HepG2 (cell line): ENCODE data around the gene AEN. TPM values are rescaled to one million over a fixed set of nuclear protein-coding genes. Genes with fewer than 3 reads are reported as not detected.

Source experiments
- GMEB1 ChIP-seq: sonication (generic); formaldehyde crosslinking; IDR thresholded peaks from 2 replicates; pipeline ENCODE4 v1.5.1; 2020; ENCODE audit warnings: missing genetic modification reagents, mild to moderate bottlenecking, borderline replicate concordance
- RAD51 ChIP-seq: fragments of 450-650 bp; IDR thresholded peaks from 2 replicates; pipeline ENCODE4 v1.6.1; 2016; ENCODE audit warnings: borderline replicate concordance
- RBAK ChIP-seq: sonication (generic); formaldehyde crosslinking; IDR thresholded peaks from 2 replicates; pipeline ENCODE4 v1.5.1; 2020; ENCODE audit warnings: mild to moderate bottlenecking, missing genetic modification reagents
- THYN1 ChIP-seq: sonication (generic); formaldehyde crosslinking; IDR thresholded peaks from 2 replicates; pipeline ENCODE4 v1.8.1; 2023; ENCODE audit warnings: low read depth, mild to moderate bottlenecking, moderate library complexity, missing genetic modification reagents, borderline replicate concordance
- ZBTB38 ChIP-seq: sonication (generic); formaldehyde crosslinking; IDR thresholded peaks from 2 replicates; pipeline ENCODE4 v1.5.1; 2020; ENCODE audit warnings: mild to moderate bottlenecking, missing genetic modification reagents
- ZNF256 ChIP-seq: sonication (generic); formaldehyde crosslinking; conservative IDR thresholded peaks from 2 replicates; pipeline ENCODE4 v1.4.0; 2020; ENCODE audit warnings: missing genetic modification reagents
- ZNF704 ChIP-seq: sonication (generic); formaldehyde crosslinking; IDR thresholded peaks from 2 replicates; pipeline ENCODE4 v1.8.1; 2023; ENCODE audit warnings: mild to moderate bottlenecking, inconsistent platforms, moderate library complexity, missing genetic modification reagents, borderline replicate concordance
- polyA plus RNA-seq, 8 experiments: library from polyadenylated mRNA; depleted of rRNA in 3 of 8; stranded (reverse) in 7 of 8; unstranded in 1 of 8; fragments of >200 nt; fragmentation: Illumina TruSeq in 4 of 8; extraction: Trizol in 4 of 8; gene quantifications; 2 replicates each; pipeline versions ENCODE4 v1.2.1 to v1.2.3, GENCODE V29; 2011 to 2016; ENCODE audit warnings: low read depth in 4 of 8, missing spikeins in 1 of 8, mixed read lengths in 1 of 8; ENCODE audit not compliant: insufficient read depth in 1 of 8
- total RNA-seq, 5 experiments: library from RNA; depleted of rRNA; stranded (reverse); fragments of >200 nt; fragmentation: Illumina TruSeq; extraction: Trizol; gene quantifications; 2 replicates each; pipeline ENCODE4 v1.2.3, GENCODE V29; 2016; ENCODE audit warnings: low read depth in 1 of 5
- TF ChIP-seq, protein P1 (sequence below), 2 experiments: fragments of 450-650 bp in 1 of 2; sonication (generic) in 1 of 2; formaldehyde crosslinking in 1 of 2; IDR thresholded peaks; 2 replicates each; pipeline versions ENCODE4 v1.6.1 to v1.8.0; 2016 to 2022; ENCODE audit warnings: antibody characterized with exemption in 1 of 2, mild to moderate bottlenecking in 1 of 2, missing genetic modification reagents in 1 of 2
- TF ChIP-seq, protein P2 (sequence below): sonication (generic); formaldehyde crosslinking; IDR thresholded peaks from 2 replicates; pipeline ENCODE4 v1.4.0; 2020; ENCODE audit warnings: missing genetic modification reagents, mild to moderate bottlenecking, borderline replicate concordance
- TF ChIP-seq, protein P3 (sequence below): sonication (generic); formaldehyde crosslinking; IDR thresholded peaks from 2 replicates; pipeline ENCODE4 v1.4.0; 2020; ENCODE audit warnings: missing genetic modification reagents, borderline replicate concordance

Gene AEN
- total and polyA plus RNA-seq, 2 of the 13 experiments (the other 11 are each of a cell fraction or from before 2014, with no cell fraction given), result 51.3 to 118 TPM

GRCh38 chr15:88637841-88638625 lies 16.9 kb downstream of the AEN start (continued):
- TF ChIP-seq ZNF704 (CRISPR knock-in tag) (no peak), ZBTB38 (CRISPR knock-in tag) (0 out of 2 replicates have a peak, but pooled peaks have one; percentile 4), GMEB1 (CRISPR knock-in tag) (no peak), RAD51 (no peak), ZNF256 (CRISPR knock-in tag) (no peak), RBAK (CRISPR knock-in tag) (no peak), THYN1 (CRISPR knock-in tag) (0 out of 2 replicates have a peak, but pooled peaks have one; percentile 57)
- TF ChIP-seq, protein P1, sequence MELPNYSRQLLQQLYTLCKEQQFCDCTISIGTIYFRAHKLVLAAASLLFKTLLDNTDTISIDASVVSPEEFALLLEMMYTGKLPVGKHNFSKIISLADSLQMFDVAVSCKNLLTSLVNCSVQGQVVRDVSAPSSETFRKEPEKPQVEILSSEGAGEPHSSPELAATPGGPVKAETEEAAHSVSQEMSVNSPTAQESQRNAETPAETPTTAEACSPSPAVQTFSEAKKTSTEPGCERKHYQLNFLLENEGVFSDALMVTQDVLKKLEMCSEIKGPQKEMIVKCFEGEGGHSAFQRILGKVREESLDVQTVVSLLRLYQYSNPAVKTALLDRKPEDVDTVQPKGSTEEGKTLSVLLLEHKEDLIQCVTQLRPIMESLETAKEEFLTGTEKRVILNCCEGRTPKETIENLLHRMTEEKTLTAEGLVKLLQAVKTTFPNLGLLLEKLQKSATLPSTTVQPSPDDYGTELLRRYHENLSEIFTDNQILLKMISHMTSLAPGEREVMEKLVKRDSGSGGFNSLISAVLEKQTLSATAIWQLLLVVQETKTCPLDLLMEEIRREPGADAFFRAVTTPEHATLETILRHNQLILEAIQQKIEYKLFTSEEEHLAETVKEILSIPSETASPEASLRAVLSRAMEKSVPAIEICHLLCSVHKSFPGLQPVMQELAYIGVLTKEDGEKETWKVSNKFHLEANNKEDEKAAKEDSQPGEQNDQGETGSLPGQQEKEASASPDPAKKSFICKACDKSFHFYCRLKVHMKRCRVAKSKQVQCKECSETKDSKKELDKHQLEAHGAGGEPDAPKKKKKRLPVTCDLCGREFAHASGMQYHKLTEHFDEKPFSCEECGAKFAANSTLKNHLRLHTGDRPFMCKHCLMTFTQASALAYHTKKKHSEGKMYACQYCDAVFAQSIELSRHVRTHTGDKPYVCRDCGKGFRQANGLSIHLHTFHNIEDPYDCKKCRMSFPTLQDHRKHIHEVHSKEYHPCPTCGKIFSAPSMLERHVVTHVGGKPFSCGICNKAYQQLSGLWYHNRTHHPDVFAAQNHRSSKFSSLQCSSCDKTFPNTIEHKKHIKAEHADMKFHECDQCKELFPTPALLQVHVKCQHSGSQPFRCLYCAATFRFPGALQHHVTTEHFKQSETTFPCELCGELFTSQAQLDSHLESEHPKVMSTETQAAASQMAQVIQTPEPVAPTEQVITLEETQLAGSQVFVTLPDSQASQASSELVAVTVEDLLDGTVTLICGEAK (IDR thresholded peaks at IDR 0.05), result no peak
- TF ChIP-seq, protein P1 (CRISPR knock-in tag; IDR thresholded peaks at IDR 0.05), result no peak
- TF ChIP-seq, protein P2, sequence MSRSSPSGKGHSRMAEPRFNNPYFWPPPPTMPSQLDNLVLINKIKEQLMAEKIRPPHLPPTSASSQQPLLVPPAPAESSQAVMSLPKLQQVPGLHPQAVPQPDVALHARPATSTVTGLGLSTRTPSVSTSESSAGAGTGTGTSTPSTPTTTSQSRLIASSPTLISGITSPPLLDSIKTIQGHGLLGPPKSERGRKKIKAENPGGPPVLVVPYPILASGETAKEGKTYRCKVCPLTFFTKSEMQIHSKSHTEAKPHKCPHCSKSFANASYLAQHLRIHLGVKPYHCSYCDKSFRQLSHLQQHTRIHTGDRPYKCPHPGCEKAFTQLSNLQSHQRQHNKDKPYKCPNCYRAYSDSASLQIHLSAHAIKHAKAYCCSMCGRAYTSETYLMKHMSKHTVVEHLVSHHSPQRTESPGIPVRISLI (CRISPR knock-in tag), result no peak
- TF ChIP-seq, protein P3, sequence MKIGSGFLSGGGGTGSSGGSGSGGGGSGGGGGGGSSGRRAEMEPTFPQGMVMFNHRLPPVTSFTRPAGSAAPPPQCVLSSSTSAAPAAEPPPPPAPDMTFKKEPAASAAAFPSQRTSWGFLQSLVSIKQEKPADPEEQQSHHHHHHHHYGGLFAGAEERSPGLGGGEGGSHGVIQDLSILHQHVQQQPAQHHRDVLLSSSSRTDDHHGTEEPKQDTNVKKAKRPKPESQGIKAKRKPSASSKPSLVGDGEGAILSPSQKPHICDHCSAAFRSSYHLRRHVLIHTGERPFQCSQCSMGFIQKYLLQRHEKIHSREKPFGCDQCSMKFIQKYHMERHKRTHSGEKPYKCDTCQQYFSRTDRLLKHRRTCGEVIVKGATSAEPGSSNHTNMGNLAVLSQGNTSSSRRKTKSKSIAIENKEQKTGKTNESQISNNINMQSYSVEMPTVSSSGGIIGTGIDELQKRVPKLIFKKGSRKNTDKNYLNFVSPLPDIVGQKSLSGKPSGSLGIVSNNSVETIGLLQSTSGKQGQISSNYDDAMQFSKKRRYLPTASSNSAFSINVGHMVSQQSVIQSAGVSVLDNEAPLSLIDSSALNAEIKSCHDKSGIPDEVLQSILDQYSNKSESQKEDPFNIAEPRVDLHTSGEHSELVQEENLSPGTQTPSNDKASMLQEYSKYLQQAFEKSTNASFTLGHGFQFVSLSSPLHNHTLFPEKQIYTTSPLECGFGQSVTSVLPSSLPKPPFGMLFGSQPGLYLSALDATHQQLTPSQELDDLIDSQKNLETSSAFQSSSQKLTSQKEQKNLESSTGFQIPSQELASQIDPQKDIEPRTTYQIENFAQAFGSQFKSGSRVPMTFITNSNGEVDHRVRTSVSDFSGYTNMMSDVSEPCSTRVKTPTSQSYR (CRISPR knock-in tag), result no peak
